Suprapubic skin (tissue), 3 donors: ENCODE results near the gene LATS2.

Experiments used
- CTCF ChIP-seq, 2 donors: fragments of 200-600 bp in 1 of 2; fragments of 450-650 bp in 1 of 2; sonication (generic) in 1 of 2; IDR thresholded peaks; one replicate each; pipeline ENCODE4 v1.5.1; 2016 to 2019; ENCODE audit warnings: antibody characterized with exemption in 2 of 2, mild to moderate bottlenecking in 1 of 2, moderate library complexity in 1 of 2
- EP300 ChIP-seq: sonication (generic); formaldehyde crosslinking; IDR thresholded peaks from one replicate; pipeline ENCODE4 v1.6.1; 2017; ENCODE audit warnings: antibody characterized with exemption

GRCh38 chr13:20973886-20974425 lies 87.4 kb downstream of the LATS2 start:
- TF ChIP-seq CTCF (IDR thresholded peaks at IDR 0.05) (no peak), EP300 (no peak)
